SU-DHL-6 (cell line): ENCODE data around the gene KMT2D.

Experiments used
- H2AFZ ChIP-seq: fragments of 200-600 bp; sonication (generic); 2 replicates; pipeline ENCODE4 v1.6.1; 2014; ENCODE audit warnings: low read depth, mild to moderate bottlenecking, moderate library complexity, mixed read lengths, antibody characterized with exemption, low read length; ENCODE audit not compliant: severe bottlenecking
- H3F3A ChIP-seq: fragments of 200-600 bp; shearing (Covaris generic); 2 replicates; pipeline ENCODE4 v1.6.0; 2016; ENCODE audit warnings: antibody characterized with exemption, mild to moderate bottlenecking; ENCODE audit not compliant: insufficient read depth
- H3K27ac ChIP-seq: fragments of 200-600 bp; sonication (generic); 2 replicates; pipeline ENCODE4 v1.5.1; 2016; ENCODE audit warnings: low read depth, mild to moderate bottlenecking, low read length, moderate library complexity, mixed read lengths
- H3K27me3 ChIP-seq: fragments of 200-600 bp; sonication (generic), shearing (Covaris generic); 2 replicates; pipeline ENCODE4 v1.6.0; 2014; ENCODE audit warnings: mild to moderate bottlenecking, low read length
- H3K36me3 ChIP-seq: fragments of 200-600 bp; sonication (generic); 2 replicates; pipeline ENCODE4 v1.6.1; 2014; ENCODE audit warnings: mild to moderate bottlenecking, low read length, mixed read lengths
- H3K4me2 ChIP-seq: fragments of 300-600, 200-600 bp; shearing (Covaris generic), sonication (generic); 2 replicates; pipeline ENCODE4 v1.6.0; 2014; ENCODE audit warnings: low read length, low read depth, mild to moderate bottlenecking; ENCODE audit not compliant: poor library complexity, severe bottlenecking
- H3K4me3 ChIP-seq: fragments of 200-600 bp; sonication (generic); 2 replicates; pipeline ENCODE4 v1.5.1; 2014; ENCODE audit warnings: antibody characterized with exemption, low read length, mild to moderate bottlenecking, mixed read lengths; ENCODE audit not compliant: insufficient read depth, poor library complexity, severe bottlenecking
- H3K79me2 ChIP-seq: fragments of 200-600 bp; sonication (generic); 2 replicates; pipeline ENCODE4 v1.6.1; 2014; ENCODE audit warnings: mild to moderate bottlenecking, low read length, moderate library complexity; ENCODE audit not compliant: insufficient read depth
- H3K9ac ChIP-seq: fragments of 200-600 bp; sonication (generic); 2 replicates; pipeline ENCODE4 v1.7.0; 2014; ENCODE audit warnings: mild to moderate bottlenecking, low read length
- H3K9me2 ChIP-seq: fragments of 200-600 bp; sonication (generic); replicated peaks from 2 replicates; pipeline ENCODE4 v1.6.1; 2014; ENCODE audit warnings: low read length; ENCODE audit not compliant: insufficient read depth
- H3K9me3 ChIP-seq: fragments of 200-600 bp; sonication (generic); 2 replicates; pipeline ENCODE4 v1.6.1; 2014; ENCODE audit warnings: low read length, mixed read lengths; ENCODE audit not compliant: insufficient read depth
- H4K20me1 ChIP-seq: fragments of 200-600 bp; sonication (generic); 2 replicates; pipeline ENCODE4 v1.6.1; 2014; ENCODE audit warnings: low read depth, mild to moderate bottlenecking, antibody characterized with exemption, low read length, moderate library complexity, mixed read lengths
- EZH2phosphoT487 ChIP-seq: fragments of 200-600 bp; sonication (generic), shearing (Covaris generic); conservative IDR thresholded peaks from 2 replicates; pipeline ENCODE4 v1.6.1; 2018; ENCODE audit warnings: mild to moderate bottlenecking, antibody characterized with exemption, low read length, moderate library complexity, mixed read lengths
- TF ChIP-seq, protein P1 (sequence below): fragments of 200-600 bp; sonication (generic); IDR thresholded peaks from one replicate; pipeline ENCODE4 v1.5.1; 2017; ENCODE audit warnings: antibody characterized with exemption, mild to moderate bottlenecking, low read length, moderate library complexity; ENCODE audit not compliant: insufficient read depth, poor library complexity, severe bottlenecking

KMT2D gene

DNA sequence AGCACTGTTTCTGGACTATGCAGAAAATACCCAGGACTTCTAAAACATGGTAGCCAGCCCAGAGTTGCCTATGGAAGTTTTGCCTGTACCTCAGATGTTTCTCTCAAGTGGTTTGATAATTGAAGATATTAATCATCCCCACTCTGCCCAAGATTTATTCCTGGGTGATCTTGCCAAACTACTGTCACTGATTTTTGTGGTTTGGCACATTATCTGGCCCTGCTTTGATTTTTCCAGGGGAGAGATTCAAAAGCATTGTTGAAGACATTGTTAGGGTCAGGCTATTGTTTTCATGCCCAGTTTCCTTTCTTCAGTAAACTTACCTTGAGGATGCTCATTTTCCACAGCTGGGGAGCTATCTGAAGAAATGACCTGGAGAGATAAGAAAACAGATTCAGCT lies 47.9 kb downstream of the KMT2D start:
- Histone ChIP-seq H3F3A (no peaks in the 10 kb centered on the region; the same call in none of the 2 replicates), H3K9ac (no peak overlapping the region), H2AFZ (no peak overlapping the region), H3K79me2 (peaks cover 2% of the 10 kb centered on the region; the same call in 1 of the 2 replicates), H3K27ac (no peak overlapping the region), H3K9me3 (no peaks in the 10 kb centered on the region), H4K20me1 (no peaks in the 10 kb centered on the region), H3K9me2 (no peaks in the 10 kb centered on the region), H3K4me2 (no peak overlapping the region), H3K36me3 (no peaks in the 10 kb centered on the region), H3K27me3 (no peaks in the 10 kb centered on the region), H3K4me3 (no peak overlapping the region)
- no peak for TF ChIP-seq EZH2phosphoT487
- TF ChIP-seq, protein P1, sequence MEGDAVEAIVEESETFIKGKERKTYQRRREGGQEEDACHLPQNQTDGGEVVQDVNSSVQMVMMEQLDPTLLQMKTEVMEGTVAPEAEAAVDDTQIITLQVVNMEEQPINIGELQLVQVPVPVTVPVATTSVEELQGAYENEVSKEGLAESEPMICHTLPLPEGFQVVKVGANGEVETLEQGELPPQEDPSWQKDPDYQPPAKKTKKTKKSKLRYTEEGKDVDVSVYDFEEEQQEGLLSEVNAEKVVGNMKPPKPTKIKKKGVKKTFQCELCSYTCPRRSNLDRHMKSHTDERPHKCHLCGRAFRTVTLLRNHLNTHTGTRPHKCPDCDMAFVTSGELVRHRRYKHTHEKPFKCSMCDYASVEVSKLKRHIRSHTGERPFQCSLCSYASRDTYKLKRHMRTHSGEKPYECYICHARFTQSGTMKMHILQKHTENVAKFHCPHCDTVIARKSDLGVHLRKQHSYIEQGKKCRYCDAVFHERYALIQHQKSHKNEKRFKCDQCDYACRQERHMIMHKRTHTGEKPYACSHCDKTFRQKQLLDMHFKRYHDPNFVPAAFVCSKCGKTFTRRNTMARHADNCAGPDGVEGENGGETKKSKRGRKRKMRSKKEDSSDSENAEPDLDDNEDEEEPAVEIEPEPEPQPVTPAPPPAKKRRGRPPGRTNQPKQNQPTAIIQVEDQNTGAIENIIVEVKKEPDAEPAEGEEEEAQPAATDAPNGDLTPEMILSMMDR: no peak
